ENCODE data around the gene BIN1.

Gene BIN1

GRCh38 chr2:127090281-127091120 lies 16.5 kb downstream of the BIN1 start:
- DNase-seq: no peak

GRCh38 chr2:127089478-127090235 lies 17.3 kb downstream of the BIN1 start:
- DNase-seq: no peak

GRCh38 chr2:127088706-127089105 lies 18.2 kb downstream of the BIN1 start:
- DNase-seq: no peak

DNA sequence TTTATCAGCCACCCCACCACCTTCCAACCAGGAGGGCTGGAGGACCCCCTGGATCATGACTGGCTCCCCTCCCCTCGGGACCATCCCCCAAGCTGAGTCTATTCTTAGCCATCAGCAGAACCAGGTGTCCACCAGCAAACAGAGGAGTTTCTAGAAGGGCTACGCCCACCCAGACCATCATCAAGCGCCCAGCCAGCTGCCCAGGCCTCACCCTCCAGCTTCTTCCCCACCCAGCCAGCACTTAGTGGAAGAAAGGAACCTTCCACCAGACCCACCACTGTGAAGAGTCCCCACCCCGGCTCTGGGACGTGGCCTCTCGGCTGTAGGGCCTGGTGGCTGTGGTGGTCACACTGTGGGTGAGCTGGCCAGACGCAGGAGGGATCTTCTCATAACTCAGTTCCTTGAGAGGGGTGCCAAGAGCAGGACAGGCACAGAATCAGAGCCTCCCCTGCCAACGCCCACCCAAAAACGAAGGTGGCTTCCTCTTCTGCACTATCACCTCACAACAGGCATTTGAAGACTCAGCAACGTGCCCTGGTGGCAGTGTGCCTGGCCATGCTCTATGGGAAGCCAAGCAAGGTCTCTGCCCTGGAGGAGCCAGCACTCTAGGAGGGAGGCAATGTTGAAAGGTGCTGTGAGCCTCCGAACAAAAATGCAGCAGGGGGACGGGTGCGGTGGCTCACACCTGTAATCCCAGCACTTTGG lies 19.0 kb downstream of the BIN1 start:
- DNase-seq: no peak

GRCh38 chr2:127086990-127087790 lies 19.8 kb downstream of the BIN1 start:
- DNase-seq: no peak

DNA sequence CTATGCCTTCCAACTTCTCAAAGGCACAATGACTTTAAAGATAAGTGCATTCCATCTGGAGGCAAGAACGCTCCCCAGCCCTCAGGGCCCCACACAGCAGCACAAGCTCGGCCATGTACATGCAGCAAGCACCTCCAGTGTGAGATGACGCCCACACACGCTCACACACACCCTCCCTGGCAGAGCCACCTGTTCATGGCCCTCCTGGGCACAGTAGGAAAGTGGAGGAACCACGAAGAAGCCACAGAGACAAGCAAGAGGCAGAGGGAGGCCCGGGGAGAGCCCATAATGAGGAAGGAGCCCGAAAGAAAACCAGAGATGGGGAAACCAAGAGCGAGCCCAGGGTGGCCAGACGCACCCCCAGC lies 21.7 kb downstream of the BIN1 start:
- DNase-seq: no peak

DNA sequence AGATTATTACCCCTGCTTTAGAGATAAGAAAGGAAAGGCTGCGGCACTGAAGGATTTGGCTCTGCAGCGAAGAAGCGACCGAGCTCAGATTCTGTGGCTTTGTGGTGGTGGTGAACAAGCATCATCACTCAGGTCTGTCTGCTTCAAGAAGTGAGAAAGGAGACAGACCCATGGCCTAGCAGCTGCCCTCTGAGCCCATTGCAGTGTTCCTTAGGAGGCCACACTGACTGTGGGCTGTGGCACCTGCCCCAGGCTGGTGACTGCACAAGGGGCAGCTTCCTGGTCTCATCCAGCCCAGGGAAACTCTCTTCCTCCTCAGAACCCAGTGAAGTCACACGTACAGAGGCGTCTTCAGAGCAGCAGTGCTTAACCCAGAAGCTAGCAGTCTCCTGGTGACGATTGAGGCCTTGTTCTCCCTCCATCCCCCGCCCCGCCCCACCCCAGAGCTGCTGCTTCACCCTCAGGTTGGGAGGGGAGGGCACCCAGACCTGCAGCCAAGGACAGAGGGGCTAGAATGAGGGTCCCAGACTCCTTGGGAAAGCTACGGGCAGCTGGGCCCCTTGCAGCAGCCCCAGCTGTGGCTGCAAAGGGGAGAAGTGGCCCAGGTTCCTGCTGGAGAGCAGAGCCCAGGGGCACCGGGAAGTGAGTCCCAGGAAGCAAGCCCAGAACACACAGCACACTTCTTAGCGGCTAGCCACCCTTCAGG lies 22.2 kb downstream of the BIN1 start:
- no peak for DNase-seq

DNA sequence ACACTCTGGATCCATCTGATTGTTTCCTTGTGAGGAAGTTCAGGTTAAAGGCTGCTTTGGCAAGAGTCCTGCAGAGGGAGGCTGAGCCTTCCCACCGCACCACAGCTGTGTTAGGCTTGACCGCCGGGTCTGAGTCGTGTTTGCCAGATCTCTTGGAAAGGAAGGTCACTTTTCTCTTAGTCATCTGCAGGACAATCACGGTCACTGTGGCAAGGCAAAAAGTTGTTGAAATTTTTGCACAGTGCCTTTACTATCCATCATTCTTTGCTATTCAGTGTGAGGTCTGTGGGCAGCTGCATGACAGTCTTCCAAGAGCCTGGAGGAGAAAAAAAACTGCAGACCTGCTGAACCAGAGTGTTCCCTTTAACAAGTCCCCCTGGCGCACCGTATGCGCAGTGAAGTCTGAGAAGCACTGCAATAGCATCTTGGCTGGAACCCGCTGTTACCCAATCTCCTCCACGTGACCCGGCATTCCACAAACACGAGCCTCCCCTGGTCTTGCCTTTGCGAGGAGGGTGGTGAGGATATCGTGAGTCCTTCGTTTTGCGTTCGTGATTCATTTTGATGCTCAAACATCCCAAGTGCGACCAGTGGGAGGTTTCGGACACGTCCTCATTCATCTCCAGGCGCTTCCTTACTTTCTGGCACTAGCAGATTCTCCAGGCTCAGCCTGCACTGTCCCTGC lies 23.0 kb downstream of the BIN1 start:
- no peak for DNase-seq

GRCh38 chr2:127082974-127083373 lies 24.0 kb downstream of the BIN1 start:
- DNase-seq: no peak

DNA sequence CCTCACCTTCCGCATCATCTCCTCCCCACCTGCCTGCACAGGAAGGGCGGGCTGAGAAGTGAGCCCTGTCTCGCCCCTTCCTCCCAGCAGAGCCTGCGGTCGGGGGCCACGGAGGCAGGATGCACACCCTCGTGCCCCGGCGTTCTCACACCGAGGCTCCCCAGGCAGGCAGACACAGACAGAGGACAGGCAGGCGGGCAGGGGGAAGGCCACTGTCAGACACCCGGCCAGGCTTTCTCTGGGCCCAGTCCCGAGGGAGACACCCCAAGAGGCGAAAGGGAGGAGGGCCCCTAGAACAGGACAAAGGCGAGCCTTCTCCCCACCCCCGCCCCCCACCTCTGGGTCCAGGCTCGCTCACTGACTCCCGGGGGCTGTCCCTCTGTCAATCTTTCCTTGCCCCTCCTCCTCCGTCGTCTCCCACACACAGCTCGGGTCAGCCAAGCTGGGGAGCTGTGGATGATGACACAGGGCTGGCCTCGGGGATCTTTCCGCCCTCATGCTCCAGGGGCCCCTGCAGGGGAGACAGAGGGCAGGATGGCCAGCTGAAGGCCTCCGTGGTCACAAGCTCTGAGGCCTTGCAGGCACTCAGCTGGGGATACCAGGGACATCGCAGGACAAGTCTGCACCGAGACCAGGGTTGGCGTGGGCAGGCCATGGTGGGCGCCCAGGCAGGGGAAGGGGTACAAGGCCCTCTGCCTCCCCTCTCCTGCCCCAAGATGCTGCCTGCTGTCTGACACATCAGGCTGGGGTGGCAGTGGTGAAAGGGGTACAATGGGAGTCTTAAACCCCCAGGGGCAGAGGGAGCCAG lies 24.9 kb downstream of the BIN1 start:
- DNase-seq: no peak

GRCh38 chr2:127080938-127081755 lies 25.8 kb downstream of the BIN1 start:
- peak; percentile 36 for DNase-seq

- no peak for DNase-seq
Observed at GRCh38 chr2:127080226-127080937, 26.6 kb downstream of the BIN1 start.

GRCh38 chr2:127079358-127079920 lies 27.5 kb downstream of the BIN1 start:
- no peak for DNase-seq

DNA sequence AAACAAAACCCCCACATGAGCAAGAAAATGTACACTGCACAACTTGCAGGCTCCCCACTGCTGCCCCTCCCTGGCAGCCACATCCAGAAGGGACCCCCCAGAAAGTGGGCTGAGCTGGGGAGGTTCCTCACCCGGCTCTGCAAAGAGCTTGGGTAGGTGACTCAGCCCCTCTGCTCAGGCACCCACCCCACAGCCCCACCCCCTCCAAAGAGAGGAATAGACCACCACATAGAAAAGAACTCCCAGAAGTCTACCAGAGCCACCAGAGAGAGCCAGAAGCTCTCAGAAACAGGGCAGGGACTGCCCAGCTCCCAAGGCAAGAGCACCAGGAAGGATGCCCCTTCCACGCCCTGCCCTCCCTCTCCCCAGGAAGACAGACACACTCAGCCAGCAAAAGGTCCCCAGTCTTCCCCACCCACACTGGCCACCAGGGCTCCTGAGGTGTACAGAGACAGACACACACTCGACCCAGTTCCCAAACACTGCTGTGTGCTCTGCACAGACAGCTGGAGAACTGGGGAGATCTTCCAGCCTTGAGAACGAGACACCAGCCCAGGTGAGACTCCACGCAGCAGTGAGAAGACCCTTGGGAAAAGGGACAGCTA lies 28.2 kb downstream of the BIN1 start:
- no peak for DNase-seq

DNA sequence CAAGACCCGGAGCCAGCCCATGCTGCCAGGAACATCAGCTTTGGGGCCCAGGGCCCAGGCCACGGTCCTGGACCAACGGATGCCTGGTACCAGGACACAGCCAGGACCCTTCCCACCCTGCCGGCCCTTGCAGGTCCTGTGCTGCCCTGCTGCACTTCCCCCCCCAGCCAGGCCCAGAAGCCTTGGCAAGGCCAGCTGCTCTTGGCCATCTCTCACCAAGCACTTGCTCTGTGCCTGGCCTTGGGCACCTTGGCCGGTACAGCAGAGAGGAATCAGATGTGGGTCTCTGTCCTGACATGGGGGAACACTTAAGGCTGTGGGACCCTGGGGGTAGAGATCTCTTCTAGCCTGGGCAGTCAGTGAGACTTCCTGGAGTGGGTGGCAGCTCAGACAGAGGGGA lies 28.9 kb downstream of the BIN1 start:
- no peak for DNase-seq

DNA sequence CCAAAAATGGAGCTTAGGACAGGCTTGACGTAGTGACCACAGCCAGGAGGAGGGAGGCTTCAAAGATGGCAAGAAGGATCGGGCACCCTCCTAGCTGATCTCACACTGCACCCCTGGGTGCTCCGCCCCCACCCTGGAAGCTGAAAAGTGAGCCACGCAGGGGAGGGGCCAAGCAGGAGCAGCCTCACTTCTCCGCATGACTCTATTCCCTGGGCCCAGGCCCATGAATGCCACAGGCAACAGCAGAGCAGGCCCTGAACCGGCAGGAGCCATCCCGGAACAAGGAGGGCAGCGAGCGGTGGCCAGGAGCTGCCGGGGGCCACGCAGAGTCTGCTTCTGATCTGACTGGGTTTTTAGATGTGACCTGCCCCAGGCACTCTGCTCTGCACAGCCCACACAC lies 30.0 kb downstream of the BIN1 start:
- no peak for DNase-seq

DNA sequence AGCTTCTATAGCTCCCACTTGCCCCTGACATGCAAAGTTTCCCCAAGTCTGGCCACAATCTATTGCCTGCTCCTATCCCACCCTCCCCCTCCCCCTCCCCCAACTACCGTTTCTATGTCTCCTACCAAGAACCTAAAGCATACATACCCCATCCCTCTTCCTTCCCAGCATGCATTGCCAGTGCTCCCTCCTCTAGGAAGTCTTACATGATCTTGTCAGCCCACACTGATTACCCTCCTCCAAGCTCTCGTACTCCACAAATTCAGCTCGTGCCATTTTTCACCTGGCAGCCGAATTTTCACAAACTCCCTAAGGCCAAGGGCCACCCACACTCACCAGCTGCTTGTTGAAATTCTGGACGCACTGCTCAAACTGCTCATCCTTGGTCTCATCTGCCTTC lies 30.7 kb downstream of the BIN1 start:
- DNase-seq: no peak

DNA sequence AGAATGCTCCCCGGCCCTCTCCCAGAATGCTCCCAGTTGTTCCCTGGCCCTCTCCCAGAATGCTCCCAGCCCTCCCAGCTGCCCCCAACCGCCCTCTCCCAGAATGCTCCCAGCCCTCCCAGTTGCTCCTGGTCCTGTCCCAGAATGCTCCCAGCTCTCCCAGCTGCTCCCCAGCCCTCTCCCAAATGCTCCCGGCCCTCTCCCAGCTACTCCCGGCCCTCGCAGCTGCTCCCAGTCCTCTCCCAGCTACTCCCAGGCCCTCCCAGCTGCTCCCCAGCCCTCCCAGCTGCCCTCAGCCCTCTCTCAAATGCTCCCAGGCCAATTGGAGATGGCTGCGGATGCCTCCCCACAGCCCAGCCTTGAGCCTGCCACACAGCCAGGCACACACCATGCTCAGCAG lies 31.1 kb downstream of the BIN1 start:
- no peak for DNase-seq
